Smooth muscle cell (in vitro differentiated cells): Measurements from ENCODE around the gene ZNF469. TPM values are rescaled to one million over a fixed set of nuclear protein-coding genes. Genes with fewer than 3 reads are reported as not detected.

Source experiments
- DNase-seq: peaks from one replicate; lab custom pipeline; 2025; ENCODE audit not compliant: unreplicated experiment; lab: John Stamatoyannopoulos, UW
- H2AFZ ChIP-seq: fragments of 200-600 bp; sonication (generic); 2 replicates; pipeline ENCODE4 v1.6.0; 2016; ENCODE audit warnings: antibody characterized with exemption, low read depth, mild to moderate bottlenecking
- H3F3A ChIP-seq: fragments of 200-600 bp; sonication (generic); 2 replicates; pipeline ENCODE4 v1.6.0; 2017; ENCODE audit warnings: antibody characterized with exemption, low read depth
- H3K27ac ChIP-seq: fragments of 200-600 bp; sonication (generic); 2 replicates; pipeline ENCODE4 v1.5.1; 2016; ENCODE audit warnings: low read depth, mild to moderate bottlenecking
- H3K27me3 ChIP-seq: fragments of 200-600 bp; sonication (generic); 2 replicates; pipeline ENCODE4 v1.6.1; 2016; ENCODE audit warnings: low read depth, mild to moderate bottlenecking
- H3K36me3 ChIP-seq: fragments of 200-600 bp; sonication (generic); 2 replicates; pipeline ENCODE4 v1.5.1; 2016; ENCODE audit warnings: low read depth
- H3K4me1 ChIP-seq: fragments of 200-600 bp; sonication (generic); 2 replicates; pipeline ENCODE4 v1.5.1; 2016; ENCODE audit warnings: low read depth
- H3K4me2 ChIP-seq: fragments of 200-600 bp; sonication (generic); 2 replicates; pipeline ENCODE4 v1.6.0; 2016; ENCODE audit warnings: mild to moderate bottlenecking
- H3K4me3 ChIP-seq: fragments of 200-600 bp; sonication (generic); 2 replicates; pipeline ENCODE4 v1.5.1; 2016; ENCODE audit warnings: mild to moderate bottlenecking
- H3K79me2 ChIP-seq: fragments of 200-600 bp; sonication (generic); 2 replicates; pipeline ENCODE4 v1.6.0; 2016; ENCODE audit warnings: low read depth, mild to moderate bottlenecking
- H3K9ac ChIP-seq: fragments of 200-600 bp; sonication (generic); 2 replicates; pipeline ENCODE4 v1.6.0; 2016; ENCODE audit warnings: low read depth
- H3K9me3 ChIP-seq: fragments of 200-600 bp; sonication (generic); replicated peaks from 2 replicates; pipeline ENCODE4 v1.5.1; 2016; ENCODE audit warnings: low read depth
- H4K20me1 ChIP-seq: fragments of 200-600 bp; sonication (generic); 2 replicates; pipeline ENCODE4 v1.6.0; 2016; ENCODE audit warnings: low read depth
- CTCF ChIP-seq: fragments of 200-600 bp; sonication (generic); IDR thresholded peaks from 2 replicates; pipeline ENCODE4 v1.5.1; 2017; ENCODE audit warnings: borderline replicate concordance, mild to moderate bottlenecking, antibody characterized with exemption; ENCODE audit not compliant: insufficient read depth, poor library complexity, severe bottlenecking
- WGBS: methylation state at CpG from one replicate; pipeline ENCODE4 v1.1.7; 2016; ENCODE audit warnings: low lambda C conversion rate; 5-methylcytosine and 5-hydroxymethylcytosine counted together
- polyA plus RNA-seq: library from polyadenylated mRNA; unstranded; fragments of >200 nt; fragmentation: Nextera tagmentation; extraction: Ambion mirVana; gene quantifications from 2 replicates; pipeline ENCODE4 v1.2.1, GENCODE V29; 2016
- total RNA-seq: library from RNA; depleted of rRNA; stranded (reverse); fragments of >200 nt; gene quantifications from 2 replicates; pipeline ENCODE4 v1.2.3, GENCODE V29; 2014

The ZNF469 gene
- total and polyA plus RNA-seq, 2 experiments from 2014 or later, result 5.0 to 6.2 TPM

- H3K27me3 ChIP-seq, result no peaks in the 10 kb centered on the region
- WGBS, result 81% methylated on average over 21 of the region's 21 CpGs
- no peak overlapping the region for H3K4me3 ChIP-seq
Measured at GRCh38 chr16:88381820-88382451, 823 bp upstream of the ZNF469 start.

GRCh38 chr16:88383401-88384221 lies 852 bp downstream of the ZNF469 start:
- Histone ChIP-seq H3K4me3 (peak overlapping the region; percentile 80), H3K27ac (no peak overlapping the region), H3K4me2 (peak overlapping the region; percentile 92), H4K20me1 (peaks cover 46% of the 10 kb centered on the region), H3K9me3 (no peaks in the 10 kb centered on the region), H3K79me2 (peaks cover 47% of the 10 kb centered on the region), H2AFZ (peak overlapping the region; percentile 39), H3F3A (peaks cover 4% of the 10 kb centered on the region), H3K9ac (peak overlapping the region; percentile 68), H3K36me3 (no peaks in the 10 kb centered on the region), H3K27me3 (no peaks in the 10 kb centered on the region), H3K4me1 (peaks cover 8% of the 10 kb centered on the region)
- 3% methylated on average over 5 of the region's 94 CpGs for WGBS
- DNase-seq, result peak; percentile 40
- peak; percentile 60 for TF ChIP-seq CTCF

More at GRCh38 chr16:88381820-88382451, 823 bp upstream of the ZNF469 start:
- no peaks in the 10 kb centered on the region for H3K36me3 ChIP-seq
- H3K9ac ChIP-seq, result no peak overlapping the region
- H3K27ac ChIP-seq, result no peak overlapping the region
- no peaks in the 10 kb centered on the region for H3K9me3 ChIP-seq
- H4K20me1 ChIP-seq, result peaks cover 29% of the 10 kb centered on the region
- TF ChIP-seq CTCF, result no peak
- no peak overlapping the region for H2AFZ ChIP-seq
- H3K4me1 ChIP-seq, result peaks cover 8% of the 10 kb centered on the region
- peaks cover 37% of the 10 kb centered on the region for H3K79me2 ChIP-seq
- H3F3A ChIP-seq, result peaks cover 4% of the 10 kb centered on the region
- H3K4me2 ChIP-seq, result no peak overlapping the region
- DNase-seq, result no peak

- H3K79me2 ChIP-seq, result peaks cover 47% of the 10 kb centered on the region
- H3K4me3 ChIP-seq, result peak overlapping the region; percentile 80
- H3K27ac ChIP-seq, result no peak overlapping the region
- peak overlapping the region; percentile 68 for H3K9ac ChIP-seq
- DNase-seq, result no peak
- peak overlapping the region; percentile 92 for H3K4me2 ChIP-seq
- no peaks in the 10 kb centered on the region for H3K27me3 ChIP-seq
- no peak overlapping the region for H2AFZ ChIP-seq
- WGBS, result 65% methylated on average over 18 of the region's 18 CpGs
- peaks cover 55% of the 10 kb centered on the region for H4K20me1 ChIP-seq
- no peak for TF ChIP-seq CTCF
- peaks cover 4% of the 10 kb centered on the region for H3F3A ChIP-seq
- peaks cover 8% of the 10 kb centered on the region for H3K4me1 ChIP-seq
- H3K36me3 ChIP-seq, result no peaks in the 10 kb centered on the region
- H3K9me3 ChIP-seq, result no peaks in the 10 kb centered on the region
Measured at GRCh38 chr16:88384222-88385111, 1.7 kb downstream of the ZNF469 start.
